ENCODE data around the gene NCOA5. TPM values are rescaled to one million over a fixed set of nuclear protein-coding genes. Genes with fewer than 3 reads are reported as not detected.

NCOA5 gene
- total RNA-seq, 1 experiment from 2014 or later, result 16.5 TPM

- TF ChIP-seq ARID4B (CRISPR knock-in tag; IDR thresholded peaks at IDR 0.05; ENCODE audit: borderline replicate concordance) (no peak), AR (CRISPR knock-in tag; IDR thresholded peaks at IDR 0.05) (no peak), SMAD3 (CRISPR knock-in tag; IDR thresholded peaks at IDR 0.05; ENCODE audit: borderline replicate concordance) (no peak), NFE2L1 (CRISPR knock-in tag; IDR thresholded peaks at IDR 0.05) (no peak), TEAD1 (CRISPR knock-in tag; IDR thresholded peaks at IDR 0.05) (no peak), PRDM15 (CRISPR knock-in tag; IDR thresholded peaks at IDR 0.05) (no peak), CBFB (CRISPR knock-in tag; IDR thresholded peaks at IDR 0.05; ENCODE audit: low read depth) (no peak)
These were observed 28.8 kb downstream of the NCOA5 start (continued) for GRCh38 chr20:46060975-46061374.

GRCh38 chr20:46060301-46060881 lies 29.4 kb downstream of the NCOA5 start:
- ChIA-PET CTCF (interaction anchor here (0.9 to 1.2 kb wide), 2 partner anchors 47 to 112 kb away, joined by 3 read pairs; no protein-coding TSS in a partner anchor), POLR2A (no interaction called here)
- ATAC-seq, result no peak
- H3K27me3 Mint-ChIP-seq (ENCODE audit: low read depth), result peaks cover 46% of the 10 kb centered on the region
- H3K9me3 Mint-ChIP-seq, result no peaks in the 10 kb centered on the region
- H3K27ac Mint-ChIP-seq, result no peak overlapping the region
- no peak for DNase-seq (ENCODE audit: low spot score)
- peaks cover 45% of the 10 kb centered on the region for H3K36me3 Mint-ChIP-seq
- peaks cover 30% of the 10 kb centered on the region for H3K4me1 Mint-ChIP-seq
- no peak overlapping the region for H3K4me3 Mint-ChIP-seq
- no peak for TF ChIP-seq CBFB (CRISPR knock-in tag; IDR thresholded peaks at IDR 0.05; ENCODE audit: low read depth)
- no peak for TF ChIP-seq MAX (CRISPR knock-in tag; IDR thresholded peaks at IDR 0.05)
- TF ChIP-seq ATF1 (CRISPR knock-in tag; IDR thresholded peaks at IDR 0.05), result no peak
- TF ChIP-seq CTCF (IDR thresholded peaks at IDR 0.05), result no peak
- no peak for TF ChIP-seq ZNF232 (CRISPR knock-in tag; IDR thresholded peaks at IDR 0.05)
- no peak for TF ChIP-seq AR (CRISPR knock-in tag; IDR thresholded peaks at IDR 0.05)
- TF ChIP-seq HMGA2 (CRISPR knock-in tag; IDR thresholded peaks at IDR 0.05), result no peak
- TF ChIP-seq PRDM15 (CRISPR knock-in tag; IDR thresholded peaks at IDR 0.05), result no peak
- TF ChIP-seq USF1 (CRISPR knock-in tag; IDR thresholded peaks at IDR 0.05), result no peak
